H1 (cell line): Measurements from ENCODE around the gene TMEM35B. TPM values are rescaled to one million over a fixed set of nuclear protein-coding genes. Genes with fewer than 3 reads are reported as not detected.

ENCODE experiments used
- EP300 ChIP-seq, 2 experiments: IDR thresholded peaks; 1 replicate in 1 of 2; 2 replicates in 1 of 2; pipeline ENCODE4 v1.6.1; 2011 to 2012; ENCODE audit warnings: low read depth in 2 of 2, low read length in 2 of 2, mild to moderate bottlenecking in 2 of 2, borderline replicate concordance in 1 of 2, inconsistent platforms in 1 of 2, moderate library complexity in 1 of 2
- polyA plus RNA-seq, 7 experiments: library from polyadenylated mRNA; depleted of rRNA in 3 of 7; stranded (reverse) in 5 of 7; unstranded in 2 of 7; fragments of >200 nt in 5 of 7; fragments of 200-250 nt in 2 of 7; gene quantifications; 1 replicate in 5 of 7; 2 replicates in 1 of 7; 4 replicates in 1 of 7; pipeline versions ENCODE4 v1.2.1 to v1.2.3, GENCODE V29; 2011 to 2013; ENCODE audit warnings: missing spikeins in 2 of 7, mixed read lengths in 2 of 7
- total RNA-seq: library from RNA; stranded (reverse); fragmentation: NEBNext Ultra II Directional; extraction: Animal tissue kit (Norgen Biotek cat#: 25700); gene quantifications from 2 replicates; pipeline ENCODE4 v1.2.1, GENCODE V29; 2021

Gene TMEM35B
- total and polyA plus RNA-seq, 2 of the 8 experiments (the other 6 are each of a cell fraction or from before 2014, with no cell fraction given), result 10.2 to 31.1 TPM

DNA sequence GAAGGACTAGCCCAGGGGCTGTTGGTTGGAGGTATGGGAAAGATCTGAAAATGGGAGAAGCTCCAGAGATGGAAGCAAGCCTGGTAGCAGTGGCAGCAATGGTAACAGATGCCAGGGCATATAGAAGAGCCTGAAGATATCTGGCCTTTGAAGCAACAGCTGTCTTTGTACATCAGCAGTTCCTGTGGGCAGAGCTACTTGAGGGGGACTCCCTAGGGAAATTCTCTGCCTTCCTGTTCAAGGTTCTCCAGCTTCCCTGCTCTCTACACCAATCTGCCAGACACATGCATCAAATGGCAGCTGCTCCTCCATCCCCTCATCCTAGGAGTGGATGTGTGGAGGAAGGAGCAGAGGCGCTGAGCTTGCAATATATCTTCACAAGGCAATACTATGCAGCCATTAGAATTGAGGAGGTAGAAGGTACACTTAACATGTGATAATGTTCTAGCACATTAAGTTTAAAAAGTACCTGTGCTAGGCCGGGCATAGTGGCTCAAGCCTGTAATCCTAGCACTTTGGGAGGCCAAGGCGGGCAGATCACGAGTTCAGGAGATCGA lies 2.2 kb downstream of the TMEM35B start (continued):
- TF ChIP-seq EP300 (IDR thresholded peaks at IDR 0.05; ENCODE audit: borderline replicate concordance in 1 of 2, low read depth in 2 of 2, low read length in 2 of 2), result no peak
